HCT116 (cell line): Measurements from ENCODE around the gene SLC22A23. TPM values are rescaled to one million over a fixed set of nuclear protein-coding genes. Genes with fewer than 3 reads are reported as not detected.

Experiments used
- ATAC-seq: fragments of 200-7000 bp; cut with Tn5 transposase; 2 replicates; pipeline ENCODE4 v1.9.1; 2020; ENCODE audit warnings: mild to moderate bottlenecking, moderate library complexity
- BruUV-seq: library from RNA; stranded (reverse); fragments of 400-500 nt; replicated peaks from 2 replicates; lab custom pipeline; 2021; lab: Mats Ljungman, UMichigan
- CTCF ChIA-PET: fragments of 300-600 bp; sonication (Branson Sonifier 250); formaldehyde crosslinking; loops from one replicate; lab custom pipeline; 2021; ENCODE audit warnings: antibody characterized with exemption; lab: Charles Lee
- POLR2A ChIA-PET: fragments of 300-600, 350-600 bp; sonication (Branson Sonifier 250); formaldehyde crosslinking; loops from one replicate; lab custom pipeline; 2021; ENCODE audit warnings: antibody characterized with exemption; lab: Charles Lee
- RAD21 ChIA-PET, 2 experiments: fragments of 300-600 bp; sonication (Branson Sonifier 250); formaldehyde crosslinking; loops; one replicate each; lab custom pipeline; 2023; ENCODE audit warnings: low total read pairs in 2 of 2; ENCODE audit not compliant: uncharacterized antibody in 2 of 2, unreplicated experiment in 2 of 2, low non-redundant PET in 1 of 2; lab: Charles Lee
- DNase-seq: peaks from one replicate; pipeline ENCODE4 v3.0.0-alpha.2; 2010; ENCODE audit warnings: low read depth, low spot score
- H2AFZ ChIP-seq: fragments of 200-600 bp; shearing (Covaris generic), sonication (generic); 2 replicates; pipeline ENCODE4 v1.6.1; 2017; ENCODE audit warnings: low read depth, mixed run types, mixed read lengths, antibody characterized with exemption, low read length; ENCODE audit not compliant: poor library complexity, severe bottlenecking
- H3K27ac ChIP-seq: 2 replicates; pipeline ENCODE4 v1.5.1; 2012; ENCODE audit warnings: low read depth, low read length
- H3K27me3 ChIP-seq: fragments of 200-600 bp; sonication (generic); 2 replicates; pipeline ENCODE4 v1.6.1; 2016; ENCODE audit warnings: mixed run types, low read length, mixed read lengths; ENCODE audit not compliant: insufficient read depth
- H3K36me3 ChIP-seq, 2 experiments: fragments of 200-500 bp in 1 of 2; fragments of 200-600 bp in 1 of 2; sonication (Bioruptor generic) in 1 of 2; sonication (generic) in 1 of 2; 2 replicates each; pipeline versions ENCODE4 v1.5.1 to v1.6.1; 2014 to 2016; ENCODE audit warnings: low read length in 2 of 2, inconsistent platforms in 1 of 2, mixed read lengths in 1 of 2, mixed run types in 1 of 2; ENCODE audit not compliant: insufficient read depth in 2 of 2, control insufficient read depth in 1 of 2
- H3K4me1 ChIP-seq, 2 experiments: fragments of 200-600 bp in 1 of 2; sonication (generic) in 1 of 2; 2 replicates each; pipeline versions ENCODE4 v1.5.1 to v1.6.1; 2012 to 2017; ENCODE audit warnings: low read length in 2 of 2, inconsistent platforms in 1 of 2, mild to moderate bottlenecking in 1 of 2, mixed read lengths in 1 of 2, mixed run types in 1 of 2, moderate library complexity in 1 of 2; ENCODE audit not compliant: insufficient read depth in 2 of 2, control insufficient read depth in 1 of 2
- H3K4me2 ChIP-seq: fragments of 200-600 bp; sonication (generic); 2 replicates; pipeline ENCODE4 v1.6.1; 2017; ENCODE audit warnings: mixed run types, low read length, mixed read lengths
- H3K4me3 ChIP-seq, 2 experiments: fragments of 200-600 bp in 1 of 2; sonication (generic) in 1 of 2; replicated peaks in 1 of 2; 2 replicates each; pipeline ENCODE4 v1.5.1; 2011 to 2016; ENCODE audit warnings: low read length in 2 of 2, control low read depth in 1 of 2, low read depth in 1 of 2, mild to moderate bottlenecking in 1 of 2, mixed read lengths in 1 of 2, mixed run types in 1 of 2
- H3K79me2 ChIP-seq: fragments of 200-600 bp; sonication (generic); 2 replicates; pipeline ENCODE4 v1.6.1; 2017; ENCODE audit warnings: mild to moderate bottlenecking, mixed run types, low read length, moderate library complexity, mixed read lengths; ENCODE audit not compliant: insufficient read depth
- H3K9ac ChIP-seq: fragments of 200-600 bp; sonication (generic); 2 replicates; pipeline ENCODE4 v1.6.1; 2016; ENCODE audit warnings: low read length, mixed read lengths
- H3K9me2 ChIP-seq: fragments of 200-600 bp; sonication (generic), shearing (Covaris generic); 2 replicates; pipeline ENCODE4 v1.6.1; 2017; ENCODE audit warnings: mixed run types, mild to moderate bottlenecking, moderate library complexity; ENCODE audit not compliant: insufficient read depth
- H3K9me3 ChIP-seq, 2 experiments: fragments of 200-500 bp in 1 of 2; fragments of 200-600 bp in 1 of 2; sonication (Bioruptor generic) in 1 of 2; sonication (generic) in 1 of 2; 2 replicates each; pipeline ENCODE4 v1.6.1; 2014 to 2017; ENCODE audit warnings: low read length in 2 of 2, mixed read lengths in 2 of 2, inconsistent platforms in 1 of 2, low read depth in 1 of 2, mild to moderate bottlenecking in 1 of 2, mixed run types in 1 of 2, moderate library complexity in 1 of 2; ENCODE audit not compliant: control insufficient read depth in 1 of 2, insufficient read depth in 1 of 2
- H4K20me1 ChIP-seq: fragments of 200-600 bp; sonication (generic), shearing (Covaris generic); 2 replicates; pipeline ENCODE4 v1.6.1; 2017; ENCODE audit warnings: mixed run types, mild to moderate bottlenecking, moderate library complexity; ENCODE audit not compliant: insufficient read depth
- EZH2phosphoT487 ChIP-seq: fragments of 200-600 bp; IDR thresholded peaks from 2 replicates; pipeline ENCODE4 v1.6.1; 2018; ENCODE audit warnings: antibody characterized with exemption, borderline replicate concordance
- POLR2A ChIP-seq: IDR thresholded peaks from 2 replicates; pipeline ENCODE4 v1.7.0; 2011; ENCODE audit warnings: borderline replicate concordance; ENCODE audit not compliant: insufficient read depth, insufficient read length; ENCODE audit errors: extremely low read depth
- REST ChIP-seq: IDR thresholded peaks from 2 replicates; pipeline ENCODE4 v1.6.1; 2012; ENCODE audit warnings: low read depth
- ZBTB33 ChIP-seq: IDR thresholded peaks from 2 replicates; pipeline ENCODE4 v1.6.1; 2011; ENCODE audit warnings: mild to moderate bottlenecking, low read length, moderate library complexity; ENCODE audit not compliant: insufficient replicate concordance; ENCODE audit errors: extremely low read depth
- intact Hi-C: fragments of 100-400 bp; cut with micrococcal nuclease; formaldehyde crosslinking; loops from 2 replicates; pipeline ENCODE4 v1.10.0; 2022
- total RNA-seq: library from RNA; stranded (reverse); gene quantifications from one replicate; pipeline ENCODE4 v1.2.1, GENCODE V29; 2021; ENCODE audit not compliant: unreplicated experiment
- TF ChIP-seq, protein P1 (sequence below): IDR thresholded peaks from 2 replicates; pipeline ENCODE4 v1.6.1; 2012
- TF ChIP-seq, protein P2 (sequence below), 3 experiments: fragments of 200-600 bp in 1 of 3; sonication (generic) in 1 of 3; IDR thresholded peaks in 2 of 3; conservative IDR thresholded peaks in 1 of 3; 2 replicates each; pipeline ENCODE4 v1.5.1; 2012 to 2017; ENCODE audit warnings: low read depth in 2 of 3, low read length in 2 of 3, antibody characterized with exemption in 1 of 3, borderline replicate concordance in 1 of 3, control low read depth in 1 of 3, mild to moderate bottlenecking in 1 of 3, mixed read lengths in 1 of 3, mixed run types in 1 of 3, moderate library complexity in 1 of 3; ENCODE audit not compliant: insufficient read depth in 1 of 3

The SLC22A23 gene
- total RNA-seq, 1 experiment from 2014 or later: 11.5 TPM

GRCh38 chr6:3228771-3229565 lies 227.9 kb downstream of the SLC22A23 start:
- TF ChIP-seq POLR2A: no peak
- H3K9ac ChIP-seq: no peak overlapping the region
- H4K20me1 ChIP-seq: no peaks in the 10 kb centered on the region
- ChIA-PET RAD21 (no interaction called here), POLR2A (no interaction called here), CTCF (no interaction called here)
- no peaks in the 10 kb centered on the region for H3K79me2 ChIP-seq
- H3K4me2 ChIP-seq: no peak overlapping the region
- DNase-seq (no peak), ATAC-seq (no peak)
- no peak overlapping the region for H2AFZ ChIP-seq
- no peaks in the 10 kb centered on the region for H3K9me3 ChIP-seq
- intact Hi-C loops: no loop called here
- no peaks in the 10 kb centered on the region for H3K36me3 ChIP-seq
- H3K9me2 ChIP-seq: no peaks in the 10 kb centered on the region
- H3K4me3 ChIP-seq: no peak overlapping the region
- 0 out of 2 replicates have a peak, but pooled peaks cover 6% of the 10 kb centered on the region for H3K27me3 ChIP-seq
- no peak overlapping the region for H3K27ac ChIP-seq
- no TSS peak for BruUV-seq
- no peaks in the 10 kb centered on the region for H3K4me1 ChIP-seq

- Histone ChIP-seq H3K36me3 (no peaks in the 10 kb centered on the region), H2AFZ (no peak overlapping the region), H3K4me1 (no peaks in the 10 kb centered on the region), H3K27me3 (0 out of 2 replicates have a peak, but pooled peaks cover 6% of the 10 kb centered on the region), H3K9me3 (no peaks in the 10 kb centered on the region), H4K20me1 (no peaks in the 10 kb centered on the region), H3K9ac (no peak overlapping the region), H3K4me3 (no peak overlapping the region), H3K4me2 (no peak overlapping the region), H3K27ac (no peak overlapping the region), H3K79me2 (no peaks in the 10 kb centered on the region), H3K9me2 (no peaks in the 10 kb centered on the region)
- intact Hi-C loops: no loop called here
- TF ChIP-seq REST: no peak
- TF ChIP-seq, protein P1, sequence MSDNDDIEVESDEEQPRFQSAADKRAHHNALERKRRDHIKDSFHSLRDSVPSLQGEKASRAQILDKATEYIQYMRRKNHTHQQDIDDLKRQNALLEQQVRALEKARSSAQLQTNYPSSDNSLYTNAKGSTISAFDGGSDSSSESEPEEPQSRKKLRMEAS: no peak
- TF ChIP-seq, protein P2, sequence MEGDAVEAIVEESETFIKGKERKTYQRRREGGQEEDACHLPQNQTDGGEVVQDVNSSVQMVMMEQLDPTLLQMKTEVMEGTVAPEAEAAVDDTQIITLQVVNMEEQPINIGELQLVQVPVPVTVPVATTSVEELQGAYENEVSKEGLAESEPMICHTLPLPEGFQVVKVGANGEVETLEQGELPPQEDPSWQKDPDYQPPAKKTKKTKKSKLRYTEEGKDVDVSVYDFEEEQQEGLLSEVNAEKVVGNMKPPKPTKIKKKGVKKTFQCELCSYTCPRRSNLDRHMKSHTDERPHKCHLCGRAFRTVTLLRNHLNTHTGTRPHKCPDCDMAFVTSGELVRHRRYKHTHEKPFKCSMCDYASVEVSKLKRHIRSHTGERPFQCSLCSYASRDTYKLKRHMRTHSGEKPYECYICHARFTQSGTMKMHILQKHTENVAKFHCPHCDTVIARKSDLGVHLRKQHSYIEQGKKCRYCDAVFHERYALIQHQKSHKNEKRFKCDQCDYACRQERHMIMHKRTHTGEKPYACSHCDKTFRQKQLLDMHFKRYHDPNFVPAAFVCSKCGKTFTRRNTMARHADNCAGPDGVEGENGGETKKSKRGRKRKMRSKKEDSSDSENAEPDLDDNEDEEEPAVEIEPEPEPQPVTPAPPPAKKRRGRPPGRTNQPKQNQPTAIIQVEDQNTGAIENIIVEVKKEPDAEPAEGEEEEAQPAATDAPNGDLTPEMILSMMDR (IDR thresholded peaks at IDR 0.05 in 2 of 3, conservative IDR thresholded peaks at IDR 0.05 in 1 of 3; ENCODE audit: borderline replicate concordance in 1 of 3, insufficient read depth in 1 of 3, low read depth in 2 of 3, low read length in 2 of 3): no peak
- no peak for TF ChIP-seq ZBTB33
- no peak for TF ChIP-seq POLR2A
- TF ChIP-seq EZH2phosphoT487: no peak
- ChIA-PET CTCF (no interaction called here), POLR2A (no interaction called here), RAD21 (no interaction called here)
- DNase-seq (no peak), ATAC-seq (no peak)
- no TSS peak for BruUV-seq
Observed at GRCh38 chr6:3228046-3228671, 228.7 kb downstream of the SLC22A23 start.
